ENCODE results near the gene SLC30A1. TPM values are rescaled to one million over a fixed set of nuclear protein-coding genes. Genes with fewer than 3 reads are reported as not detected.
"Not testable (repeated sequence)": the region's sequence is repeated elsewhere in the genome, so short reads cannot be mapped to it uniquely, and the experiment has no call there.

Gene SLC30A1
- total RNA-seq = 13.9 to 18.3 TPM (median 18.2 TPM) in 3 replicates
- long read RNA-seq, full-length matches to known transcripts = 43 of 47 reads
- long read RNA-seq, partial matches to known transcripts = 0 of 47 reads
- long read RNA-seq, other reads (novel, unspliced or antisense) = 4 of 47 reads

- Mint-ChIP-seq H3K36me3 (ENCODE audit: low read depth) (peaks cover 6% of the 10 kb centered on the region), H3K4me1 (ENCODE audit: low read depth) (peaks cover 56% of the 10 kb centered on the region), H3K27ac (ENCODE audit: unreplicated experiment) (peak within 1 kb of the TSS; percentile 88), H3K9me3 (ENCODE audit: low read depth) (no peaks in the 10 kb centered on the region), H3K27me3 (ENCODE audit: low read depth) (no peaks in the 10 kb centered on the region), H3K4me3 (ENCODE audit: unreplicated experiment) (peak within 1 kb of the TSS; percentile 95)
- TF ChIP-seq CTCF (IDR thresholded peaks at IDR 0.05) = no peak
- DNase-seq (ENCODE audit: low spot score) = peak; percentile 100
Measured at GRCh38 chr1:211578640-211579439, at the start of gene SLC30A1. TSS of gene SLC30A1 (minus strand) at chr1:211579161. CDS start at chr1:211578612, 549 bp downstream.

- Mint-ChIP-seq H3K27ac (ENCODE audit: unreplicated experiment) (no peak overlapping the region), H3K4me1 (ENCODE audit: low read depth) (peaks cover 35% of the 10 kb centered on the region), H3K36me3 (ENCODE audit: low read depth) (no peaks in the 10 kb centered on the region), H3K4me3 (ENCODE audit: unreplicated experiment) (no peak overlapping the region), H3K27me3 (ENCODE audit: low read depth) (peaks cover 3% of the 10 kb centered on the region), H3K9me3 (ENCODE audit: low read depth) (no peaks in the 10 kb centered on the region)
- TF ChIP-seq CTCF (IDR thresholded peaks at IDR 0.05) = no peak
- peak; percentile 13 for DNase-seq (ENCODE audit: low spot score)
Measured at GRCh38 chr1:211628417-211628816, 49.5 kb upstream of the SLC30A1 start.

GRCh38 chr1:211627259-211627658 lies 48.3 kb upstream of the SLC30A1 start:
- Mint-ChIP-seq H3K36me3 (ENCODE audit: low read depth) (no peaks in the 10 kb centered on the region), H3K9me3 (ENCODE audit: low read depth) (no peaks in the 10 kb centered on the region), H3K27me3 (ENCODE audit: low read depth) (peaks cover 3% of the 10 kb centered on the region), H3K4me1 (ENCODE audit: low read depth) (peaks cover 23% of the 10 kb centered on the region), H3K27ac (ENCODE audit: unreplicated experiment) (no peak overlapping the region), H3K4me3 (ENCODE audit: unreplicated experiment) (no peak overlapping the region)
- no peak for TF ChIP-seq CTCF (IDR thresholded peaks at IDR 0.05)
- peak; percentile 12 for DNase-seq (ENCODE audit: low spot score)

GRCh38 chr1:211625866-211626265 lies 46.9 kb upstream of the SLC30A1 start:
- not testable (repeated sequence) for H3K36me3 Mint-ChIP-seq (ENCODE audit: low read depth); H3K4me3 Mint-ChIP-seq (ENCODE audit: unreplicated experiment); H3K9me3 Mint-ChIP-seq (ENCODE audit: low read depth); DNase-seq (ENCODE audit: low spot score); H3K27me3 Mint-ChIP-seq (ENCODE audit: low read depth); H3K27ac Mint-ChIP-seq (ENCODE audit: unreplicated experiment)
- peaks cover 14% of the 10 kb centered on the region for H3K4me1 Mint-ChIP-seq (ENCODE audit: low read depth)

GRCh38 chr1:211625040-211625439 lies 46.1 kb upstream of the SLC30A1 start:
- peak; percentile 14 for DNase-seq (ENCODE audit: low spot score)
- no peak overlapping the region for H3K4me3 Mint-ChIP-seq (ENCODE audit: unreplicated experiment)
- H3K9me3 Mint-ChIP-seq (ENCODE audit: low read depth) = no peaks in the 10 kb centered on the region
- peak; percentile 59 for TF ChIP-seq CTCF (IDR thresholded peaks at IDR 0.05)
- H3K36me3 Mint-ChIP-seq (ENCODE audit: low read depth) = no peaks in the 10 kb centered on the region
- H3K4me1 Mint-ChIP-seq (ENCODE audit: low read depth) = peaks cover 6% of the 10 kb centered on the region
- peaks cover 3% of the 10 kb centered on the region for H3K27me3 Mint-ChIP-seq (ENCODE audit: low read depth)
- H3K27ac Mint-ChIP-seq (ENCODE audit: unreplicated experiment) = no peak overlapping the region

Measured in chondrocyte (in vitro differentiated cells).